ENCODE results near the gene SEC24B.
"Not testable (repeated sequence)": the region's sequence is repeated elsewhere in the genome, so short reads cannot be mapped to it uniquely, and the experiment has no call there.

Gene SEC24B

DNA sequence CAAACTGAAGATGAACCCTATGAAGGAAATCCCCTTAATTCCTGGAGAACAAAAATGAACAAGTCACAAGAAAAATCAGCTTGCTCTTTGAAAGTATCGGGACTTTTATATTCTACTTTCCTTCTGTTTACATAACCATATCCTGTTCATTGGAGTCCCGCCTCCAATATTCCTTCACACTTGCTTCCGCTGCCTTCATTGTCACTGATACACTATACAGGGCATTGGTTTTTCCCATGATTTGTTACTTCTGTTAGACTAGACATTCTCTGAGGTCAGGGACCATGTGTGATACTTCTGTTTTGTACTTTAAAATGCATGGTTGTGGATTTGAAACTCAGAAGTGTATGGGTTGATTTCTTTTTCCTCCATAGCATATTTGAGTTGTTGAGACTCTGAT is 145.2 kb downstream of the SEC24B start:
- no peak for DNase-seq (ENCODE audit: low read depth)

DNA sequence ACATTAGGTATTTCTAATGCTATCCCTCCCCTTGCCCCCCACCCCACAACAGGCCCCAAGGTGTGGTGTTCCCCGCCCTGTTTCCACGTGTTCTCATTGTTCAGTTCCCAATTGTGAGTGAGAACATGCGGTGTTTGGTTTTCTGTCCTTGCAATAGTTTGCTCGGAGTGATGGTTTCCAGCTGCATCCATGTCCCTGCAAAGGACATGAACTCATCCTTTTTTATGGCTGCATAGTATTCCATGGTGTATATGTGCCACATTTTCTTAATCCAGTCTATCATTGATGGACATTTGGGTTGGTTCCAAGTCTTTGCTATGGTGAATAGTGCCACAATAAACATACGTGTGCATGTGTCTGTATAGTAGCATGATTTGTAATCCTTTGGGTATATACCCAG is 146.4 kb downstream of the SEC24B start:
- DNase-seq (ENCODE audit: low read depth) = not testable (repeated sequence)

DNA sequence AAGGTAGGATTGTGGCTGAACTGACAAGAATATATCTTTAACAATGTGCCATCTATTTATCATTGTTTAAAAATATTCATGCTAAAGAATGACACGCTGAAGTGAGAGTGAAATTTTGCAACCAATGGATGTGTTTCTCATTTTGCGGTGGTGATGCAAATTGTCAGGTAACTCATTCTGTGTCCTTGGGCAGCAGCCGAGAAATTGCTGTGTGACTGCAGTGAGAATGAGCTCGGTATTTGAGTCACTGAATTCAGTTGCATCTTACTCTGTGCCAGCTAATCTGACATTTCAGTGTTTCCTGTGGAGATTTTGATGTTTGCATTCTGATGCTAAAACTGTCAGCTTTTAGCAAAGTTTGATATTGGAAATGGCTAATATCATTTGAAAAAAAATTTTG is 154.6 kb downstream of the SEC24B start:
- DNase-seq (ENCODE audit: low read depth) = no peak

DNA sequence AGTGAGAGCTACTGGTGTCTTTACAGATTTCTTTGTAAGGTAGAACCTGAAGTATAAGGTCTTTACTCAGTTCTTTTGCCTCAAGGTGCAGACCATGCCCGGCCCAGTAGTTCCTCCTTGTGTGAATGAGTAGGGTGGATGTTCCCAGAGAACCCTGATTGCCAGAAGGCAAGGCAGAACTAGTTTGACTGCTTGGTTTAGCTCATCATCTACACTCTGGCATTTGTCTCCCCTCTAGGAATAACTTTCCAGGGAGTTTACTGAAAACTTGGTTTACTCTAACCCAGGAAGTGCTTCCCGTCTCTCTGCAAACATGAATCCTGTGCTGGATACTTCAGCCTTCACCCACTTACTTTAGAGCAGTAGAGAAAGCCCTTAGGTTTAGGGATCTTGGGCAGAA is 155.5 kb downstream of the SEC24B start:
- DNase-seq (ENCODE audit: low read depth) = no peak

DNA sequence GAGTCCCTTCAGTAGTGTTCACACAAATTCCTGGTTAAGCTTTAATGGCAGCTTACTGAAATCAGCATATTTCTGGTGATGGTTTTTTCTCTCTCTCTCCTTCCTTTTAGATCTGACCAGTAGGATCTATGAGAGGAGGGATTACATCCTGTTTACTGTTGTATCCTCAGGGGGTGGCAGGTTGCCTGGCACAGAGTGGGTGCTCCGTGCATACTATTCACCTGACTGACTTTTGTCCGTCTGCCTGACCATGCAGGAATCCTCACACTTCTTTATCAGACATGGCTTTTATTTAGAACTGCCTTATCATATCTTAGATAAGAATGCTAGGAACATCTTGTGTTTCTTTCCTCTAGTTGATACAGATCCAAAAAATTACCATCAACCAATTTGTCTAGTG is 156.0 kb downstream of the SEC24B start:
- DNase-seq (ENCODE audit: low read depth) = no peak

Data from HS-27A (cell line).